GM23248 (cell line): Measurements from ENCODE around the gene TYW1B. TPM values are rescaled to one million over a fixed set of nuclear protein-coding genes. Genes with fewer than 3 reads are reported as not detected.
A peak's percentile ranks its signal among the peaks of the same experiment; 100 is the strongest.
"Not testable (repeated sequence)": the region's sequence is repeated elsewhere in the genome, so short reads cannot be mapped to it uniquely, and the experiment has no call there.

Experiments used
- DNase-seq: peaks from one replicate; pipeline ENCODE4 v3.0.0-alpha.2; 2015
- H2AFZ ChIP-seq: fragments of 200-600 bp; sonication (generic); 2 replicates; pipeline ENCODE4 v1.6.1; 2016; ENCODE audit warnings: antibody characterized with exemption
- H3F3A ChIP-seq: fragments of 200-600 bp; sonication (generic); 2 replicates; pipeline ENCODE4 v1.6.1; 2016; ENCODE audit warnings: mild to moderate bottlenecking, antibody characterized with exemption, mixed run types; ENCODE audit not compliant: insufficient read depth
- H3K27ac ChIP-seq: fragments of 200-600 bp; sonication (generic); 2 replicates; pipeline ENCODE4 v1.5.1; 2016; ENCODE audit warnings: mild to moderate bottlenecking
- H3K27me3 ChIP-seq: fragments of 200-600 bp; sonication (generic); replicated peaks from 2 replicates; pipeline ENCODE4 v1.6.1; 2016; ENCODE audit warnings: mild to moderate bottlenecking; ENCODE audit not compliant: insufficient read depth
- H3K36me3 ChIP-seq: fragments of 200-600 bp; sonication (generic); 2 replicates; pipeline ENCODE4 v1.6.1; 2016; ENCODE audit warnings: low read depth, mild to moderate bottlenecking
- H3K4me1 ChIP-seq: fragments of 200-600 bp; sonication (generic); 2 replicates; pipeline ENCODE4 v1.6.1; 2016; ENCODE audit warnings: mild to moderate bottlenecking; ENCODE audit not compliant: insufficient read depth
- H3K4me2 ChIP-seq: fragments of 200-600 bp; sonication (generic); one replicate; pipeline ENCODE4 v1.6.1; 2016; ENCODE audit warnings: mild to moderate bottlenecking; ENCODE audit not compliant: unreplicated experiment
- H3K4me3 ChIP-seq: fragments of 200-600 bp; sonication (generic); 2 replicates; pipeline ENCODE4 v1.5.1; 2016; ENCODE audit warnings: mild to moderate bottlenecking
- H3K79me2 ChIP-seq: fragments of 200-600 bp; sonication (generic); 2 replicates; pipeline ENCODE4 v1.6.1; 2016; ENCODE audit warnings: mild to moderate bottlenecking; ENCODE audit not compliant: insufficient read depth
- H3K9ac ChIP-seq: fragments of 200-600 bp; sonication (generic); 2 replicates; pipeline ENCODE4 v1.6.1; 2016; ENCODE audit warnings: mild to moderate bottlenecking
- H3K9me2 ChIP-seq: fragments of 200-600 bp; sonication (generic); 2 replicates; pipeline ENCODE4 v1.6.1; 2016; ENCODE audit warnings: mixed run types, mild to moderate bottlenecking, moderate library complexity; ENCODE audit not compliant: insufficient read depth
- H3K9me3 ChIP-seq: fragments of 200-600 bp; sonication (generic); one replicate; pipeline ENCODE4 v1.6.1; 2017; ENCODE audit warnings: low read depth
- H4K20me1 ChIP-seq: fragments of 200-600 bp; sonication (generic); 2 replicates; pipeline ENCODE4 v1.6.0; 2016; ENCODE audit not compliant: insufficient read depth
- EZH2 ChIP-seq: fragments of 200-600 bp; sonication (generic); IDR thresholded peaks from 2 replicates; pipeline ENCODE4 v1.6.1; 2018; ENCODE audit warnings: antibody characterized with exemption, mild to moderate bottlenecking; ENCODE audit not compliant: insufficient read depth, poor library complexity, severe bottlenecking
- EZH2phosphoT487 ChIP-seq: fragments of 200-600 bp; sonication (generic); IDR thresholded peaks from 2 replicates; pipeline ENCODE4 v1.6.1; 2018; ENCODE audit warnings: antibody characterized with exemption, moderate library complexity, mild to moderate bottlenecking, low read depth; ENCODE audit not compliant: insufficient read depth
- WGBS, 2 experiments: methylation state at CpG; one replicate each; pipeline ENCODE4 v1.1.6; 2015 to 2017; ENCODE audit warnings: low lambda C conversion rate in 2 of 2, low coverage in 1 of 2; ENCODE audit errors: missing lambda C conversion rate in 2 of 2; 5-methylcytosine and 5-hydroxymethylcytosine counted together
- in situ Hi-C: fragments of 300-500 bp; cut with MboI; formaldehyde crosslinking; loops from 2 replicates; pipeline ENCODE4 v1.15.0; 2020
- polyA plus RNA-seq: library from polyadenylated mRNA; unstranded; fragments of >200 nt; fragmentation: Nextera tagmentation; extraction: Ambion mirVana; gene quantifications from 2 replicates; pipeline ENCODE4 v1.2.1, GENCODE V29; 2016
- total RNA-seq: library from RNA; depleted of rRNA; stranded (reverse); fragments of >200 nt; shearing (Covaris generic); gene quantifications from 2 replicates; pipeline ENCODE4 v1.2.3, GENCODE V29; 2014

Gene TYW1B
- total and polyA plus RNA-seq, 2 experiments from 2014 or later, result 0.75 to 1.6 TPM

DNA sequence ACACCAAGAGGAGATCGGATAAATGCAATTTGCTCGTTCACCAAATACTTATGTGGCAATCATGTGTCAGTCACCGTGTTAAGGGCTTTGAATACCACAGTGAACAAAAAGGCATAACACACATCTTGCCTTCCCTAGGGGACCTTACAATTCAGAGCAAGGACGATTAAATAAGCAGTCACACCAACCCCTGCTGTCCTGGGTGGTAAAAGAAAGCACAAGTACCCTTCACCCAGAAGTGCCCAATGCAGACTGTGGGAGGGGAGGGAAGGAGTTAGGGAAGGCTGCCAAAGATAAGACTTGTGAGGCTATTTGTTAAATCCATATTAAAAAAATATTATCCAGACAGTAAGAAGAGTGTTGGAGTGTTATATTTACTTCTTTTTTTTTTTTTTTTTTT lies 146.8 kb downstream of the TYW1B start:
- DNase-seq, H3K36me3 ChIP-seq, H3K9me2 ChIP-seq, in situ Hi-C loops, H3K9me3 ChIP-seq, H2AFZ ChIP-seq, H3K4me3 ChIP-seq, H3K27me3 ChIP-seq, H3K79me2 ChIP-seq, H3K27ac ChIP-seq, H3K4me2 ChIP-seq, H3K9ac ChIP-seq, H4K20me1 ChIP-seq: not testable (repeated sequence)
- Histone ChIP-seq H3K4me1 (peaks cover 33% of the 10 kb centered on the region), H3F3A (peaks cover 19% of the 10 kb centered on the region)
- WGBS, 2 experiments, result 96 to 100% methylated on average over 4 of the region's 4 CpGs

DNA sequence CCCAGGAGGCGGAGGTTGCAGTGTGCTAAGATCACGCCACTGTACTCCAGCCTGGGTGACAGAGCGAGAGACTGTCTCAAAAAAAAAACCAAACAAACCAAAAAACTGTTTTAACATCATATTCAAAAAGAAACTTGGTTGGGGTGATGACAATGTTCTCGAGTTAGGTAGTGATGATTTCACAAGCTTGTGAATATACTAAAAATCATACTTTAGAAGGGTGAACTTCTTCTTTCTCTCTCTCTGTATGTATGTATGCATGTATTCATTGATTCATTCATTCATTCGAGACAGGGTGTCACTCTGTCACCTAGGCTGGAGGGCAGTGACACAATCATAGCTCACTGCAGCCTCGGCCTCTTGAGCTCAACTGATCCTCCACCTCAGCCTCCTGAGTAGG lies 151.1 kb downstream of the TYW1B start:
- H3K4me2 ChIP-seq, H3K4me1 ChIP-seq, DNase-seq, H3K79me2 ChIP-seq, in situ Hi-C loops, H3K9me2 ChIP-seq, H3K27ac ChIP-seq, H3K27me3 ChIP-seq, H4K20me1 ChIP-seq, H3K9me3 ChIP-seq, H2AFZ ChIP-seq, H3F3A ChIP-seq, H3K4me3 ChIP-seq, H3K9ac ChIP-seq, H3K36me3 ChIP-seq: not testable (repeated sequence)
- WGBS, 2 experiments, result 89 to 93% methylated on average over 6 of the region's 6 CpGs

DNA sequence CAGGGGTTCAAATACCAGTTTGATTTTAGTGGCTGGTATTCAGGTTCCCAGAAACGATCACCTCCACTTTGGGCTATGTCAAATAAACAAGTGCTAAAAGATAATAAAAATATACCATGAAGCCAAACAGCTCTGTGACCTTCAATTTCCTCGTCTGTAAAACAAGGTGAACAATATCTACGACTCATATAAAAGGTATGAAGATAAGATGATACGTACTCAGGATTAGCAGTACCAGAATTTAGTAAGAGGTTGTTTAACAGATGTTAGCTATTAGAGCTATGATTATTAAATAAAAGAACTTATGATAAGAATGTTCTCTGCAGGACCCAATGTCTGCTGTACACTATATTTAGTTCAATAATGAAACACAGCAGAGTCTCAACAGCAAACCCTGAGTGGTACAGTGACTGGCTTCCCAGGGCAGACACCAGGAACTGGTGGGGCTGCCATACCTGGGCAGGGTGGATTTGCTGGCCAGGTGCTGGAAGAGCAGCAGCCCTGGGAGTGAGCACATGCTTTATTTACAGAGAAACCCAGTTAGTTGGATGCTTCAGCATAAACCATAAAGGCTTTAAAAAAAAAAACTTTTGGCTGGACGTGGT lies 151.8 kb downstream of the TYW1B start:
- H3K27me3 ChIP-seq, H3K9me2 ChIP-seq, H3K9me3 ChIP-seq, in situ Hi-C loops, H3K4me1 ChIP-seq, H3K9ac ChIP-seq, H2AFZ ChIP-seq, H3F3A ChIP-seq, H3K4me3 ChIP-seq, H3K79me2 ChIP-seq, H3K4me2 ChIP-seq, H3K36me3 ChIP-seq, H4K20me1 ChIP-seq, H3K27ac ChIP-seq: not testable (repeated sequence)
- DNase-seq, result peak; percentile 2
- 35 to 40% methylated on average over 5 of the region's 5 CpGs for WGBS, 2 experiments

DNA sequence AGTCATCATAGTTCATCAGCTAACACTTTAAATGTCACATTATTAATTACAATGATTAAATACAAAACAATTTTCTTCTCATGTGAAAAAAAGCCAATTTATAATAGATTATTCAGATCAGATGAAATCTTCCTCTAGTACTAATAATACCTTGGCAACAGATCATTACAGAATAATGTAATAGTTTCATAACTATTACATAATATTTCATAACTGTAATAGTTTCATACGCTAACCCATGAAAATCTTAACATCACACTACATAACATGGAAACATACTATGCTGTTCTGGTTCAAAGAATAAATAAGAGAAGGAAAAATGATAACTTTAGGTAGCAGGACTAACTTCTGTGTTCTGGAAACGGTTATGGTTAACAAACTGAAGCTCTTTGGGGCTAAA lies 152.3 kb downstream of the TYW1B start:
- H3K9ac ChIP-seq, H3K36me3 ChIP-seq, in situ Hi-C loops, H3K4me1 ChIP-seq, H3K9me3 ChIP-seq, H3K27me3 ChIP-seq, H4K20me1 ChIP-seq, H3F3A ChIP-seq, DNase-seq, H3K4me2 ChIP-seq, H3K79me2 ChIP-seq, H3K27ac ChIP-seq, H2AFZ ChIP-seq, H3K4me3 ChIP-seq, H3K9me2 ChIP-seq: not testable (repeated sequence)
- 39 to 53% methylated on average over 2 of the region's 2 CpGs for WGBS, 2 experiments

DNA sequence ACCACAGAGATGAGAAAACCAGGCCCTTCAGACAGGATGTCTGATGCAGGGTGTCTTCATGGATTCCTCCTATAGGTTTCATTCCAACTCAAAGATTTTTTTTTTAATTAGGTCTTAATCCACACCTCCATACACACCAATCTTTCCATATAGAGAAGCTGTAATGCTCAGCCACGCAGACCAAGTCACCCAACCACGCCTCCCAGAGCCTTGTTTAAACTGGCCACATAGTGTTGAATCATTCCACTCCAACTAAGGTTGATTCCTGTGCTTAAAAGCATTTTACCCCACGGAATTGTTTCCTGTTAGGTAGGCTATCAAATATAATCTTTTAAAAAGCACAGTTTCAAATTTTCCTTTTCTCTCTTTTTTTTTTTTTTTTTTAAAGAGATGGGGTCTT lies 153.6 kb downstream of the TYW1B start:
- Histone ChIP-seq H3K4me1 (peaks cover 5% of the 10 kb centered on the region; the same call in 1 of the 2 replicates), H3K27me3 (0 out of 2 replicates have a peak, but pooled peaks cover under 1% of the 10 kb centered on the region), H4K20me1 (no peaks in the 10 kb centered on the region), H3K9ac (no peak overlapping the region), H2AFZ (no peak overlapping the region), H3K9me3 (no peaks in the 10 kb centered on the region), H3K4me2 (no peak overlapping the region), H3F3A (no peaks in the 10 kb centered on the region), H3K4me3 (no peak overlapping the region), H3K27ac (no peak overlapping the region), H3K9me2 (no peaks in the 10 kb centered on the region), H3K36me3 (no peaks in the 10 kb centered on the region), H3K79me2 (no peaks in the 10 kb centered on the region)
- WGBS, 2 experiments, result 92 to 95% methylated on average over 3 of the region's 3 CpGs
- in situ Hi-C loops, result no loop called here
- TF ChIP-seq EZH2phosphoT487 (no peak), EZH2 (no peak)
- DNase-seq, result no peak

DNA sequence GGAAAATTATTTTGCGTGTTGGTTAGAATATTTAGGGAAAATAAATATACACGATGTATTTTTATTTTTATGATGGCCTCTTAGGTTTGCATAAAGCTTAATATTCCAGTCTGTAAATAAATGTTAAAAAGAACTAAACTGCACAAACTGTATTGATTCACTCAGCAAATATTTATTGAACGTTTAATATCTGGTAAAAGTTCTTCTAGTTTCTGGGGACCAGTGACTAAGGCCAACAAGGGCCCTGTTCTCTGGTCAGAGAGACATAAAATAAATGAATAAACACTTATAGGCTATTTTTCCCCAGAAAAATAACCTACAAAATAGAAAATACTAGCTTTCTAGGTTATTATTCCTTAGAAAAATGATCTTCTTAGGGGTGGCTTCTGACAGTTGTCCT lies 157.2 kb downstream of the TYW1B start:
- H3K4me2 ChIP-seq, H3F3A ChIP-seq, H2AFZ ChIP-seq, DNase-seq, H3K9ac ChIP-seq, in situ Hi-C loops, H3K36me3 ChIP-seq, H3K27ac ChIP-seq, H4K20me1 ChIP-seq, H3K27me3 ChIP-seq, H3K4me3 ChIP-seq, H3K79me2 ChIP-seq, H3K4me1 ChIP-seq, H3K9me3 ChIP-seq, H3K9me2 ChIP-seq: not testable (repeated sequence)
- whole genome bisulfite sequencing, 2 experiments, result 95% methylated on average over 3 of the region's 3 CpGs

DNA sequence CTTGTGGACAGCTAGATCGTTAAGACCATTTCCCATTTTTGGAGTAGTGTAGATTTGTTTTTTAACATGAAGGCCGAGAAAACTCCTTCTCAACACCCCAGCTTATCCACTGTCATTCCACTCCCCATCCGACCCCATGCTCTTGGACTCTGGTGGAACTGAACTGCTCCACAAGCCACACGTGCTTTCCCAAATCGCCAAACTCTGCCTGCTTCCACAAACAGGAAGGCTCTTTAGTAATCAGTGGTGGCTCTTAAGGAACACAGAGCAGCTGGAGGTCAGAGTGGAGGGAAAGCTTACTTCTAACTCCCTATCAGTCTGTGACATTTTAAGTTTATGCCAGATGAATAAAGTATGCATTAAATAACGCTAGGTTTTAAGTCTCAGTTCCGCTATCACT lies 159.6 kb downstream of the TYW1B start:
- H3K4me1 ChIP-seq, H3K9ac ChIP-seq, H3K27me3 ChIP-seq, H3K4me2 ChIP-seq, H3K79me2 ChIP-seq, H4K20me1 ChIP-seq, H3K27ac ChIP-seq, H3K36me3 ChIP-seq, in situ Hi-C loops, H3F3A ChIP-seq, H3K9me3 ChIP-seq, H2AFZ ChIP-seq, H3K4me3 ChIP-seq, DNase-seq, H3K9me2 ChIP-seq: not testable (repeated sequence)
- 83 to 85% methylated on average over 7 of the region's 7 CpGs for WGBS, 2 experiments
